Vagina (tissue), 2 donors: ENCODE measurements around the gene IGSF9. TPM values are rescaled to one million over a fixed set of nuclear protein-coding genes. Genes with fewer than 3 reads are reported as not detected.

Experiments used
- DNase-seq, 2 donors: peaks; one replicate each; pipeline ENCODE4 v3.0.0-alpha.2; 2017; ENCODE audit errors: extremely low spot score in 2 of 2
- H3K27ac ChIP-seq: fragments of 200-600 bp; sonication (generic); one replicate; pipeline ENCODE4 v1.5.1; 2019
- H3K27me3 ChIP-seq: fragments of 200-600 bp; sonication (generic); one replicate; pipeline ENCODE4 v1.5.1; 2019
- H3K36me3 ChIP-seq, 2 donors: fragments of 200-600 bp; sonication (generic); one replicate each; pipeline ENCODE4 v1.5.1; 2017 to 2019
- H3K4me1 ChIP-seq: fragments of 200-600 bp; sonication (generic); one replicate; pipeline ENCODE4 v1.5.1; 2019
- H3K4me3 ChIP-seq, 2 donors: fragments of 200-600 bp; sonication (generic); 1 replicate in 1 of 2; 2 replicates in 1 of 2; pipeline ENCODE4 v1.5.1; 2016 to 2019
- H3K9me3 ChIP-seq: fragments of 200-600 bp; sonication (generic); one replicate; pipeline ENCODE4 v1.5.1; 2019
- CTCF ChIP-seq, 3 experiments: fragments of 450-650 bp in 2 of 3; fragments of 200-600 bp in 1 of 3; sonication (generic) in 1 of 3; IDR thresholded peaks; one replicate each; pipeline ENCODE4 v1.5.1; 2017 to 2019; ENCODE audit warnings: antibody characterized with exemption in 3 of 3, mild to moderate bottlenecking in 2 of 3, moderate library complexity in 2 of 3
- POLR2A ChIP-seq, 2 donors: fragments of 450-650 bp; IDR thresholded peaks; one replicate each; pipeline ENCODE4 v1.6.1; 2017; ENCODE audit warnings: antibody characterized with exemption in 2 of 2, mild to moderate bottlenecking in 2 of 2, moderate library complexity in 2 of 2
- POLR2AphosphoS5 ChIP-seq, 2 donors: sonication (generic); formaldehyde crosslinking; IDR thresholded peaks; one replicate each; pipeline ENCODE4 v1.9.0; 2017; ENCODE audit warnings: antibody characterized with exemption in 2 of 2, mild to moderate bottlenecking in 2 of 2, low read depth in 1 of 2; ENCODE audit not compliant: insufficient read depth in 1 of 2
- intact Hi-C: fragments of 100-400 bp; cut with DNase I; formaldehyde crosslinking; loops from one replicate; pipeline ENCODE4 v1.15.1; 2023
- total RNA-seq: library from RNA; depleted of rRNA; stranded (reverse); fragments of >200 nt; gene quantifications from one replicate; pipeline ENCODE4 v1.2.3, GENCODE V29; 2016

Gene IGSF9
- total RNA-seq, 1 donor from 2014 or later = 5.6 TPM

GRCh38 chr1:159922511-159923202 is 22.8 kb downstream of the IGSF9 start:
- intact Hi-C loops = loop anchor here (10.0 kb wide), 1 partner anchor 172 kb away; the partner anchor contains the start of gene IGSF8
- H3K9me3 ChIP-seq = no peaks in the 10 kb centered on the region
- peaks cover 0 to 28% of the 10 kb centered on the region in 2 donors for H3K36me3 ChIP-seq
- DNase-seq = no peak
- H3K4me3 ChIP-seq = peak overlapping the region; percentile 78 to 96
- peaks cover 75% of the 10 kb centered on the region for H3K4me1 ChIP-seq
- no peaks in the 10 kb centered on the region for H3K27me3 ChIP-seq
- no peak for TF ChIP-seq CTCF (IDR thresholded peaks at IDR 0.05)
- TF ChIP-seq POLR2A (IDR thresholded peaks at IDR 0.05) = no peak
- no peak for TF ChIP-seq POLR2AphosphoS5 (IDR thresholded peaks at IDR 0.05; ENCODE audit: insufficient read depth in 1 of 2, low read depth in 1 of 2)
- peak overlapping the region; percentile 96 for H3K27ac ChIP-seq

- TF ChIP-seq POLR2A (IDR thresholded peaks at IDR 0.05) (no peak), POLR2AphosphoS5 (IDR thresholded peaks at IDR 0.05; ENCODE audit: insufficient read depth in 1 of 2, low read depth in 1 of 2) (no peak), CTCF (IDR thresholded peaks at IDR 0.05) (no peak)
- Histone ChIP-seq H3K36me3 (peaks cover 0 to 29% of the 10 kb centered on the region in 2 donors), H3K4me3 (peak overlapping the region; percentile 78 to 96), H3K27me3 (no peaks in the 10 kb centered on the region), H3K4me1 (peaks cover 82% of the 10 kb centered on the region), H3K27ac (peak overlapping the region; percentile 96), H3K9me3 (no peaks in the 10 kb centered on the region)
- intact Hi-C loops = loop anchor here (10.0 kb wide), 1 partner anchor 173 kb away; the partner anchor contains the start of gene IGSF8
- no peak for DNase-seq
Observed at GRCh38 chr1:159921700-159922504, 23.5 kb downstream of the IGSF9 start.

- H3K36me3 ChIP-seq = peaks cover 0 to 29% of the 10 kb centered on the region in 2 donors
- TF ChIP-seq CTCF (IDR thresholded peaks at IDR 0.05) (no peak), POLR2A (IDR thresholded peaks at IDR 0.05) (no peak), POLR2AphosphoS5 (IDR thresholded peaks at IDR 0.05; ENCODE audit: insufficient read depth in 1 of 2, low read depth in 1 of 2) (no peak)
- peak overlapping the region; percentile 96 for H3K27ac ChIP-seq
- no peak for DNase-seq
- peaks cover 82% of the 10 kb centered on the region for H3K4me1 ChIP-seq
- H3K4me3 ChIP-seq = no peak overlapping the region
- H3K9me3 ChIP-seq = no peaks in the 10 kb centered on the region
- intact Hi-C loops = loop anchor here (10.0 kb wide), 1 partner anchor 174 kb away; the partner anchor contains the start of gene IGSF8
- no peaks in the 10 kb centered on the region for H3K27me3 ChIP-seq
Observed at GRCh38 chr1:159921251-159921650, 24.2 kb downstream of the IGSF9 start.

GRCh38 chr1:159920651-159921050 is 24.8 kb downstream of the IGSF9 start:
- H3K36me3 ChIP-seq = peaks cover 0 to 29% of the 10 kb centered on the region in 2 donors
- TF ChIP-seq POLR2AphosphoS5 (IDR thresholded peaks at IDR 0.05; ENCODE audit: insufficient read depth in 1 of 2, low read depth in 1 of 2) (no peak), POLR2A (IDR thresholded peaks at IDR 0.05) (no peak), CTCF (IDR thresholded peaks at IDR 0.05) (no peak)
- no peak for DNase-seq
- no peaks in the 10 kb centered on the region for H3K9me3 ChIP-seq
- no peak overlapping the region for H3K4me3 ChIP-seq
- peaks cover 82% of the 10 kb centered on the region for H3K4me1 ChIP-seq
- peak overlapping the region; percentile 96 for H3K27ac ChIP-seq
- H3K27me3 ChIP-seq = no peaks in the 10 kb centered on the region
- intact Hi-C loops = loop anchor here (10.0 kb wide), 1 partner anchor 174 kb away; the partner anchor contains the start of gene IGSF8
